ENCODE measurements around the gene CTAGE8. TPM values are rescaled to one million over a fixed set of nuclear protein-coding genes. Genes with fewer than 3 reads are reported as not detected.
"Not testable (repeated sequence)": the region's sequence is repeated elsewhere in the genome, so short reads cannot be mapped to it uniquely, and the experiment has no call there.

CTAGE8 gene
- total RNA-seq, 1 donor from 2014 or later, result not detected

- Mint-ChIP-seq H3K27me3 (ENCODE audit: unreplicated experiment) (no peaks in the 10 kb centered on the region), H3K27ac (ENCODE audit: unreplicated experiment) (no peak overlapping the region), H3K36me3 (ENCODE audit: unreplicated experiment) (no peaks in the 10 kb centered on the region), H3K9me3 (ENCODE audit: unreplicated experiment) (no peaks in the 10 kb centered on the region), H3K4me1 (ENCODE audit: unreplicated experiment) (no peaks in the 10 kb centered on the region), H3K4me3 (ENCODE audit: unreplicated experiment) (no peak overlapping the region)
- no peak for TF ChIP-seq CTCF (IDR thresholded peaks at IDR 0.05)
- DNase-seq (ENCODE audit: extremely low spot score, unreplicated experiment), result no peak
Measured at GRCh38 chr7:144256112-144256511, 13.0 kb downstream of the CTAGE8 start.

GRCh38 chr7:144255471-144255897 is 13.6 kb downstream of the CTAGE8 start:
- H3K9me3 Mint-ChIP-seq (ENCODE audit: unreplicated experiment), result no peaks in the 10 kb centered on the region
- H3K4me1 Mint-ChIP-seq (ENCODE audit: unreplicated experiment), result no peaks in the 10 kb centered on the region
- no peak overlapping the region for H3K4me3 Mint-ChIP-seq (ENCODE audit: unreplicated experiment)
- no peak for TF ChIP-seq CTCF (IDR thresholded peaks at IDR 0.05)
- H3K27me3 Mint-ChIP-seq (ENCODE audit: unreplicated experiment), result no peaks in the 10 kb centered on the region
- no peak for DNase-seq (ENCODE audit: extremely low spot score, unreplicated experiment)
- no peak overlapping the region for H3K27ac Mint-ChIP-seq (ENCODE audit: unreplicated experiment)
- H3K36me3 Mint-ChIP-seq (ENCODE audit: unreplicated experiment), result no peaks in the 10 kb centered on the region

- not testable (repeated sequence) for H3K4me3 Mint-ChIP-seq (ENCODE audit: unreplicated experiment); DNase-seq (ENCODE audit: extremely low spot score, unreplicated experiment); H3K27me3 Mint-ChIP-seq (ENCODE audit: unreplicated experiment); H3K36me3 Mint-ChIP-seq (ENCODE audit: unreplicated experiment); H3K27ac Mint-ChIP-seq (ENCODE audit: unreplicated experiment); H3K4me1 Mint-ChIP-seq (ENCODE audit: unreplicated experiment); H3K9me3 Mint-ChIP-seq (ENCODE audit: unreplicated experiment)
Measured at GRCh38 chr7:144252307-144252706, 16.8 kb downstream of the CTAGE8 start.

- not testable (repeated sequence) for H3K9me3 Mint-ChIP-seq (ENCODE audit: unreplicated experiment); H3K36me3 Mint-ChIP-seq (ENCODE audit: unreplicated experiment); H3K4me3 Mint-ChIP-seq (ENCODE audit: unreplicated experiment); H3K4me1 Mint-ChIP-seq (ENCODE audit: unreplicated experiment); DNase-seq (ENCODE audit: extremely low spot score, unreplicated experiment); H3K27ac Mint-ChIP-seq (ENCODE audit: unreplicated experiment); H3K27me3 Mint-ChIP-seq (ENCODE audit: unreplicated experiment)
Measured at GRCh38 chr7:144247674-144248330, 21.3 kb downstream of the CTAGE8 start.

- H3K27ac Mint-ChIP-seq (ENCODE audit: unreplicated experiment); H3K4me3 Mint-ChIP-seq (ENCODE audit: unreplicated experiment); DNase-seq (ENCODE audit: extremely low spot score, unreplicated experiment); H3K36me3 Mint-ChIP-seq (ENCODE audit: unreplicated experiment); H3K27me3 Mint-ChIP-seq (ENCODE audit: unreplicated experiment); H3K9me3 Mint-ChIP-seq (ENCODE audit: unreplicated experiment); H3K4me1 Mint-ChIP-seq (ENCODE audit: unreplicated experiment): not testable (repeated sequence)
Measured at GRCh38 chr7:144246967-144247366, 22.1 kb downstream of the CTAGE8 start.

- not testable (repeated sequence) for H3K9me3 Mint-ChIP-seq (ENCODE audit: unreplicated experiment); H3K36me3 Mint-ChIP-seq (ENCODE audit: unreplicated experiment); H3K4me1 Mint-ChIP-seq (ENCODE audit: unreplicated experiment); H3K27me3 Mint-ChIP-seq (ENCODE audit: unreplicated experiment); H3K27ac Mint-ChIP-seq (ENCODE audit: unreplicated experiment); DNase-seq (ENCODE audit: extremely low spot score, unreplicated experiment); H3K4me3 Mint-ChIP-seq (ENCODE audit: unreplicated experiment)
Measured at GRCh38 chr7:144245372-144245771, 23.7 kb downstream of the CTAGE8 start.

DNA sequence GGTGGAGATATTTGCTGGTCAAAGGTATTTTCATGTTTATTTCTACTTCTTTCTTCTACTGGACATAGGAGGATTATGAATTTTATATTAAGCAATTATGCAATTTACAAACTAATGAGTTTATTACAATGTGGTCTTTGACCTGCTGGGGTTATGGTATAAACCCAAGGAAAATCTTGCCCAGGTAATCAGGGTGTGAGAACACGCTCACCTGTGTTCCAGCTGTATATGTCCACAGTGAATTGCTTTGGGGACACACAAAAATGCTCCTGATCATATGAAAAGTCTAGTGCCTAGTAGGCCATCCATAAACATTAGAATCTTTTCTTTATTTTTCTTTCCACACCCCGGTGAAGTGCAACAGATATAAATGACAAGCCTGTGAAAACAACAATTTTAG is 29.7 kb downstream of the CTAGE8 start, which contains the start of gene OR2A42:
TSS of gene OR2A42 (minus strand) at position 241 of the 400 bp plus-strand sequence. CDS start 6,762 bp downstream, outside the sequence.
- H3K4me1 Mint-ChIP-seq (ENCODE audit: unreplicated experiment); H3K4me3 Mint-ChIP-seq (ENCODE audit: unreplicated experiment); H3K27me3 Mint-ChIP-seq (ENCODE audit: unreplicated experiment); H3K27ac Mint-ChIP-seq (ENCODE audit: unreplicated experiment); H3K36me3 Mint-ChIP-seq (ENCODE audit: unreplicated experiment); DNase-seq (ENCODE audit: extremely low spot score, unreplicated experiment); H3K9me3 Mint-ChIP-seq (ENCODE audit: unreplicated experiment): not testable (repeated sequence)

DNA sequence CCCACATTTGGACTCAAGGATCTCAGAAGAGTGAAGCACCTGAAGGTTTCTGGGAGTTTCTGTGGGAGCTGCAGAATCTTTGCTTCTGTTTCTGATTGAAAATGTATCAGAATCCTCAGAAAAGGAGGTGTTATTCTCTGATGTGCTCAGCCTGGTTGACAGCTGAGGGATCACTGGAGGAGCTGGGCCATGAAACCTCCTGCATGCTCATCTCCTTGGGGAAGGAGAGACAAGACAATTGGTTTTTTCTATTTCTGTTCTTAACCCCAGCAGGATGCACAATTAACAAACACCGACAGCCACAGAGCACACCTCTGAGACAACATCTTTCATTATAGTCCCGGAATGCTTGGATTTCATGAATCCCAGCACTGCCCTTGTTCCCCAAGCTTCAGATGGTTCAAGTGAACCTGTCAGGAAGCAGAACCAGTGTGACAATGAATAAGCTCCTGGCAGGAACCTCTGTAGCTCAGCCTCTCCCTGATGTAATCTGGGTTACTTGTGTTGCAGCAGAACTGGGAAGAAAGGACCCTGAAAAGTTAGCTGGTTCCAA is 30.5 kb downstream of the CTAGE8 start:
- DNase-seq (ENCODE audit: extremely low spot score, unreplicated experiment); H3K27ac Mint-ChIP-seq (ENCODE audit: unreplicated experiment); H3K27me3 Mint-ChIP-seq (ENCODE audit: unreplicated experiment); H3K4me1 Mint-ChIP-seq (ENCODE audit: unreplicated experiment); H3K4me3 Mint-ChIP-seq (ENCODE audit: unreplicated experiment); H3K9me3 Mint-ChIP-seq (ENCODE audit: unreplicated experiment); H3K36me3 Mint-ChIP-seq (ENCODE audit: unreplicated experiment): not testable (repeated sequence)

DNA sequence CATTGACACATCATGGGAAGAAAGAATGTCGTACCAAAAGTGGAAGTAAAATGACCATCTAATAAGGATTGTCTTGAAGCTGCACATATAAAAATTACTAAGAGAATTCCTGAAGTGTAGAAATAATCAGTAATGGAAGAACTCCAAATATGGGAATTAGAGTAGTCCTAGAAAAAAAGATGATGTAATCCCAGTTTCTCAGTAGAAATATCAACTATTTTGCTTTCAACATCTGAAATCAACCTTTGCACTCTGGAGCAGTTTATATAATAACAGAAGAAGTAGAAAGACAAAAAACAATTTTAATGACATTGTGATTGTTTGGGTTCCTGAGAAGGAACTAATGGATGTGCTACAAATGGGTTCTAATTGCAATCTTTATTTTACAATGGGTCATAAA is 36.0 kb downstream of the CTAGE8 start:
- not testable (repeated sequence) for H3K27ac Mint-ChIP-seq (ENCODE audit: unreplicated experiment); H3K4me3 Mint-ChIP-seq (ENCODE audit: unreplicated experiment); H3K4me1 Mint-ChIP-seq (ENCODE audit: unreplicated experiment); H3K27me3 Mint-ChIP-seq (ENCODE audit: unreplicated experiment); H3K36me3 Mint-ChIP-seq (ENCODE audit: unreplicated experiment); DNase-seq (ENCODE audit: extremely low spot score, unreplicated experiment); H3K9me3 Mint-ChIP-seq (ENCODE audit: unreplicated experiment)

GRCh38 chr7:144231027-144231426 is 38.1 kb downstream of the CTAGE8 start:
- not testable (repeated sequence) for H3K36me3 Mint-ChIP-seq (ENCODE audit: unreplicated experiment); H3K27me3 Mint-ChIP-seq (ENCODE audit: unreplicated experiment); H3K4me3 Mint-ChIP-seq (ENCODE audit: unreplicated experiment); H3K9me3 Mint-ChIP-seq (ENCODE audit: unreplicated experiment); H3K27ac Mint-ChIP-seq (ENCODE audit: unreplicated experiment); H3K4me1 Mint-ChIP-seq (ENCODE audit: unreplicated experiment); DNase-seq (ENCODE audit: extremely low spot score, unreplicated experiment)
